Ishikawa (cell line): ENCODE data around the gene BDH2.

Experiments
- CREB1 ChIP-seq: IDR thresholded peaks from 2 replicates; pipeline ENCODE4 v1.6.1; 2012; ENCODE audit warnings: low read depth
- EP300 ChIP-seq: IDR thresholded peaks from 2 replicates; pipeline ENCODE4 v1.6.1; 2012; ENCODE audit warnings: borderline replicate concordance

DNA sequence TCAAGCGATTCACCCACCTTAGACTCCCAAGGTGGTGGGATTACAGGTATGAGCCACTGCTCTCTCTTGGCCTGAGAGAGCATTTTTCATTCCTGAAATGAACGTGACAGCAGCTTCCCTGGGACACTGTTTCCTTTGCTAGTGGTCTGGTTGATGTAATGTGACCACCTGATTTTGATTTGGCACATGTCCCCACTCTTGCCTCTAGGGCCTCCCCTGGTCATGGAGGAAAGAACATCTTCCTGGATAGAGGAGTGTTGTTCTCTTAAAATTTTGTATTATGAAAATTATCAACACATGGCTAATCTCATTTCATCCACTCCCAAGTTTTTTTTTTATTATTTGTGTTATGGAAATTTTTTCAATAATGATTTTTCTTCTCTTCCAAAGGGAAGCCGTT is 46.9 kb downstream of the BDH2 start:
- no peak for TF ChIP-seq EP300
- TF ChIP-seq CREB1: no peak
